T1000 (cell line): Measurements from ENCODE around the gene ACOX3.
A peak's percentile ranks its signal among the peaks of the same experiment; 100 is the strongest.
"Not testable (repeated sequence)": the region's sequence is repeated elsewhere in the genome, so short reads cannot be mapped to it uniquely, and the experiment has no call there.

Experiments
- DNase-seq: peaks from one replicate; lab custom pipeline; 2025; ENCODE audit warnings: mixed read lengths; lab: John Stamatoyannopoulos, UW

The ACOX3 gene

DNA sequence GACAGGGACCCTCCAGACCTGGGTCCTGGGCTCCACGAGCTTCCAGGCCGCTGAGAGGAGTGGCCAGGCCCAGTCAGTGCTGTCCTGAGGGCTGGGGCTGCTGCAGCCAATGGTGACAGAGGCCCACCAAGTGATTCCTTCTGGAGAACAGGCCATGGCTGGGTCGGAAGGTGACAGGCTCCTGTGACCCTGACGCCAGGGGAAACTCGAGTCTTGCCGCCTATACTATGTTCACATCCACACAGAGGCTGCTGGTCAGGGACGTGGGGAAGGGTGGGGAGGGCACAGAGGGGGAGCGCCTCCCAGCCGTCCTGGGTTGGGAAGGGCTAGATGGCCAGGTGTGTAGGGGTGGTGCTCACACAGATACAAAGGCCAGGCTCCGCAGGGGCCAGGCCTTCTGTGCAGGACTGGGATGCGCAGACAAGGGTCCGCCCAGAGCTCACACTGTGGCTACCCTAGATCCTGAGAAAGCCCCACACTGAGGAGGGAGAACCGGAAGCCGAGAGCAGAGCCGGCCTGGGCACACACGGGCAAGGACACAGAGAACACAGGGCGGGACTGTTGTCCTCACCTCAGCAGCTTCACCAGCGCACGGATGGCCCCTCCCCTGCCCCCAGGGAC, 89.6 kb downstream of the ACOX3 start:
- DNase-seq: no peak

- no peak for DNase-seq
Observed at GRCh38 chr4:8350352-8350751, 90.2 kb downstream of the ACOX3 start.

DNA sequence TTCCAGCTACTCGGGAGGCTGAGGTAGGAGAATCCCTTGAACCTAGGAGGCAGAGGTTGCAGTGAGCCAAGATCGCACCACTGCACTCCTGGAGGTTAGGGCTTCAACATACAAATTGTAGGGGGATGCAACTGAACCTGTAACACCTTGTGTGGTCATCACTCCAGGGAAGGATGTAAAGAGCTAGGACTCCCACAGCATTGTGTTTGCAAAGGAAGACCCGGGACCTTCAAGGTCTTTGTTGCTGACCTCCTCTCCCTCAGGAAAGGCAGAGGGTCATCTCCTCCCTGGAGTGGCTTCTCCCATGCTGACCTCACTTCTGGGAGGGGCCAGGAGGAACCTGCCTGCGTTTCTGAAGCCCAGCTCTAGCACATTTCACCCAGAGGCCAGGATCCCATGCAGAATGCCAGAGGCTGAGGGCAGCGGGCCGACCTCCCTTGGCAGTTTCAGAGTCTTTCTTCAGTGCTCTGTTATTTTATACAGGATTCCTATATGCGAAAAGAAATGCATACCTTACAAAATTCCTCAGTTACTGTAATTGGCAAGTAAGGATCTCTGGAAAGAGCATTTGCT, 90.8 kb downstream of the ACOX3 start:
- DNase-seq: no peak

DNA sequence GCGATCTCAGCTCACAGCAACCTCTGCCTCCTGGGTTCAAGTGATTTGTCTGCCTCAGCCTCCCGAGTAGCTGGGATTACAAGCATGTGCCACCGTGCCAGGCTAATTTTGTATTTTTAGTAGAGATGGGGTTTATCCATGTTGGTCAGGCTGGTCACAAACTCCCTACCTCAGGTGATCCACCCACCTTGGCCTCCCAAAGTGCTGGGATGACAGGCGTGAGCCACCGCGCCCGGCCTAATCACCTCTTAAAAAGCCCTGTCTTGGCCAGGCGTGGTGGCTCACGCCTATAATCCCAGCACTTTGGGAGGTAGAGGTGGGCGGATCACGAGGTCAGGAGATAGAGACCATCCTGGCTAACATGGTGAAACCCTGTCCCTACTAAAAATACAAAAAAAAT, 91.3 kb downstream of the ACOX3 start:
- DNase-seq: not testable (repeated sequence)

DNA sequence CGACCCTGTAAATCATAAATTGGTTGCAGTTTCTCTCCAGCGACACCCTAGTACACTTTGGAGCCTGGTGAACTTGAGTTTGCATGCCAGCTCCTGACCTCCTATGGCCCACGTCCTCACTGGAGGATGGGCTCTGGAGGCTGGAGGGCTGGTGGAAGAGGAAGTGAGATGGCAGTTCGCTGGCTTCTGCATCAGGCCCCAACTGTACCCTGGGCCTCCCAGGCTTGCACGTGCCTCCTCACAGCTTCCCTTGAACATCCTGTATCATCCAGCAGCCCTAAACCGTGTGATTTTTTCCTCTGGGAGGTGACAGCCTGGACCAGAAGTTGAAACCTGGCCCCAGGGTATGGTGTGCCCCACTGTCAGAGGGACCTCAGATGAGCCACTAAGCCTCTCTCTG, 92.5 kb downstream of the ACOX3 start:
- DNase-seq: no peak

DNA sequence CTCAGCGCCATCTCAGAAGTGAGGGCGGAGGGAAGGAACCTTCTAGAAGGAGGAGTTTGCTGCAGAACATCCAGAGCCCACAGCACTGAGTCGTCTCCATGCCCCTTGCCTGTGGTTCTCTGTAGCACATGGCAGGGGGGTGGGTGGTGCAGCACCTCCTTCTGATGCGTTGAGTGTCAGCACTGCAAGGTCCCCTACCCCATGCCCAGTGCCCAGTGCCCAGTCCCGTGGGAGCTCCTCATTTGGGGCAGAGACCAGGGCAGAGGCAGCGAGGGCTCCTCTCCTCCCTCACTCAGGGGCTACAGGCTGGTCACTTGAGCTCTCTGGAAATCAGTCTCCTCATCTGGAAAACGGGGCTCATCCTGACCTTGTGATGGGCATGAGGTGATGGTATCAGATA, 92.9 kb downstream of the ACOX3 start:
- DNase-seq: no peak

GRCh38 chr4:8346838-8347605, 93.5 kb downstream of the ACOX3 start:
- DNase-seq: no peak

DNA sequence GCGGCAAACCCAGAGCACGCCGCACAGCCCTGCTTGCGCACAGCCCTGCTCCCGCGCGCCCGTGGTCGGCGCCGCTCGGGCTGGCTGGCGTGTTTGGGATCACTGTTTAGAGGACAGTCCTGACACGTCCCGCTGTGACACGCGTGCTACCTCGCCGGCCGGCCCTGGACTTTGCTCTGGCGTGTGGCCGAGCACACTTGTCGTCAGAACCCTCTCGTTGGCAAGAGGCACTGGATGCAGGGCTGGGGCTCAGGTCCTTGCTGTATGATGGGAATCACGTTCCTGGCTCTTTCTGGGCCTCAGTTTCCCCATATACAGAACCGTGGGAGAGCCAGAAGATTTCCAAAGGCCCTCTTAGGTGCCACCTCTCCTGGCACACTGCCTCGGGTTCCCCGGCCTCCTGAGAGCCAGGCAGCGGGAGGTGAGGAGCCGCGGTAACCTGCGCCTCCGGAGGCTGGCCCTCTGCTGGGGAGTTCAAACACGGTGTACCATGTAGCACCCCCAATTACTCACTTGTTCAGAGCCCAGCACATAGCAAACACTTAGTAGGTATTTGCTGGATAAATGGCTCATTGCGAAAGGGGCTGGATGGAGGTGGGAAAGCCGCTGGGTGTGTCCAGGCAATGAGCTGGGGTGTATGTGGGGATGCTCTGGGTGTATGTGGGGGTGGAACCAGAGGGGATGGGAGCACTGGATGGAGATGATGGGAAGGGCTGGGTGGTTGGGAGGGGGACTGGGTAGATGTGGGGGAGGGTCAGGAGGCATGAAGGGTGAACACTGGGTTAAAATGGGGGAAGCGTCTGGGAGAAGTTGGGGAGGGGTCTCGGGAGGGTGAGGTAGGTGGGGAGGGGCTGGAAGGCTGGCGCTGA, 94.3 kb downstream of the ACOX3 start:
- no peak for DNase-seq

GRCh38 chr4:8345053-8345945, 95.2 kb downstream of the ACOX3 start:
- DNase-seq: no peak

GRCh38 chr4:8344377-8344776, 96.1 kb downstream of the ACOX3 start:
- DNase-seq: no peak

DNA sequence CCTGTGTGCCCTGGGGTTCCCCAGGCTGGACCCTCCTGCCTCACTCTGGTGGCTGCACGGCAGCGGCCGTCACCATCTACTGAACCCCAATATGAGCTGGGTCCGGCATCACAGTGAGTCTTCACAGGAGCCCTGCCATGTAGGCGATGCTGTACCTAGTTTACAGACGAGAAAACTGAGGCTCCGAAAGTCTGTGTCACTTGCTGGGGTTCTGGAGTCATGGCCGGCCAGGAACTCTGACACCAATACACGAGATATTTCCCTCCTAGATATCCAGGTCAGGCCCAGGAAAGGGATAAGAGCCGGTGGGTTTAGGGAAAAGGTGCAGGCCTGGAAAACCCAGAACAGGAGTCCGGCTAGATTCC, 96.6 kb downstream of the ACOX3 start:
- no peak for DNase-seq

DNA sequence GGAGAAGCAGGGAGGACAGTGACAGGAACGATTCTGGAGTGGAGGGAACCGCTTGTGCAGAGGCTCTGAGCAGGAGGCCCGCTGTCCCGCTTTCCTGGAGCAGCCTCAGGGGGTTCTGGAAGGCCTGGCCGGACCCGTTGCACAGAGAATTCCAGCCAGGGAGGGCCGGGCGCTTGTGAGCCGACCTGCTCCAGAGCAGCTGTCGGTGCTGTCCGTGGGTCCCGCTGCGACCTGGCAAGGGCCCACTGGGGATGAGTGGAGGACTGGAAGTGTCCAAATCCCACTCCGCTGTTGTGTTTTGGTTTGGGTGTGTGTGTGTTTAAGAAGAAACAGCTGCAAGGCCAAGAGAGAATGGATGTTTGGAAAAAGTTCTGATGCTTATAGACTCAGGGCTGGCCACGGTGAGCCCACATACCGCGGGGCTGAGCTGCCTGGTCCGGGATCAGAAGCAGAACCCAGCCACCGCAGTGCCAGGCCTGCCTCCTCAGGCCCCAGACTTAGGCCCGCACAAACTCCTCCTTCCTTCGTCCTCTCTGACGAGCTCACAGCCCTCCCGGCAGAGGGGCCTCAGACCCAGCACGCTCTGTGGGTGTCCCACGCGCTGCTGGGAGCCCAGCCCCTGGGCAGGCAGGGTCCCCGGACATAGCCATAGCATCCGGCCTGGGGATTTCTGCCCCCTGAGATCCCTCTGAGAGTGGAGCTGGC, 97.1 kb downstream of the ACOX3 start:
- no peak for DNase-seq

DNA sequence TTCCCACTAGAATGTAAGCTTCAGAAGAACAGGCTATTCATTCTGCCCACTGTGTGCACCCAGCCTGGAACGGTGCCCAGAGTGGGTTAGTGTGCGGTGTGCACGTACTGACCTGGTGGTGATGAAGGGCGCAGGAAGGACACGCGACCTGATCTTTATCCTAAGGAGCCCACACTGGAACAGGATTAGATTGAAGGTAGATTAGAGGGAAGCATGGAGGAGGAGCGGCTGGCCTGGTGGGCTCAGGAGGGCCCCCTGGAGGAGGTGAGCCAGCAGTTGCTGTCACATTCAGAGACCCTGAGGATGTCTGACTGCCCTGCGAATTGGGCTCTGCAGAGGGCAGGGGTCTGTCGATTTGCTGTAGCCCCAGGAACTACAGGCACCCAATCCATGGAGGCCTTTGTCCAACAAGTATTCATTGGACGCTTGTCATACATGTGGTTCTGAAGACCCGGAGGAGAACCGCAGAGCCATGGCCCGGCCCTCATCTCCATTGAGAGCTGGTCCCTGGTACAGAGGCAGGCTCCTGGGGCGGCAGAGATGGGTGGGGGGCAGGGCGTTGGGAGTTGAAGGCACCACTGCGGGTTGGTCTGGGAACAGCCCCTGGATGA, 97.8 kb downstream of the ACOX3 start:
- DNase-seq: no peak

GRCh38 chr4:8341691-8342090, 98.8 kb downstream of the ACOX3 start:
- no peak for DNase-seq

DNA sequence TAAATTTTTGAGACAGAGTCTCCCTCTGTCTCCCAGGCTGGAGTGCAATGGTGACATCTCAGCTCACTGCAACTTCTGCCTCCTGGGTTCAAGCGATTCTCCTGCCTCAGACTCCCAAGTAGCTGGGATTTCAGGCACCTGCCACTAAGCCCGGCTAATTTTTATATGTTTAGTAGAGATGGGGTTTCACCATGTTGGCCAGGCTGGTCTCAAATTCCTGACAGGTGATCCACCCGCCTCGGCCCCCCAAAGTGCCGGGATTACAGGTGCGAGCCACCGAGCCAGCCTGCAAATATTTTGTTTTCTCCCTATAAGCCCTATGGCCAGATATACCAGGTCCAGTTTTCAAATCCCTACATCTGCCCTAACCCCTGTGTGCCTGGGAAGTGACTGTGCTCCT, 99.2 kb downstream of the ACOX3 start:
- DNase-seq: not testable (repeated sequence)

GRCh38 chr4:8340781-8341241, 99.7 kb downstream of the ACOX3 start:
- no peak for DNase-seq

- DNase-seq: no peak
Observed at GRCh38 chr4:8338351-8338961, 102.1 kb downstream of the ACOX3 start.

DNA sequence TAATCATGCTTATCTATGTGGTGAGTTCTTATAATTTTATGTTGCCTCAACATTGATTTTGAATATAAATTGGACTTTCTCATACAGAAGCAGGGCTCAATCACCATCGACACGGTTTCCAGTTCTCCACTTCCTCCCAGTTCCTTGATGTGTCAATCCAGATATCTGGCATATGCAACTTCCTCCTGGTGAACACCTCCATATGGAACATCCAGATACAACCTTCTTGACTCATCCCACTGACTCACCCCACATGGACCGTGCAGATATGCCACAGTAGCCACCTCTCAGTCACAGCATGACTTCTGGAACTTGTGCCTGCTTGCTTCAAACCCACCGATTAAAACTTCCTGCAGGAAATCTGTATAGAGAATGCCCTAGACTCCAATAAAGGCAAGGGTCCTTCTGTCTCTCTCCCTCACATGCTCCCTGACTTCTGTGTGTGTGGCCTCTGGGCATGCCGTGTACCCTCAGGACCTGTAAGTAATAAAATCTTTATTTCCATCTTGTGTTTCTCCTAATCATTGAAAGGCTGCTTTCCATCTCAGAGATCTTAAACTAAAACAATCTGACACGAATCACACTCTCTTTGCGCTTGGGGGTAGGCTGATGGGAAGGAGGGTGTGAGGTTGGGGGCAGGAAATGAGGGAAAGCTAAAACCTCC, 104.0 kb downstream of the ACOX3 start:
- DNase-seq: peak; percentile 13

- DNase-seq: no peak
Observed at GRCh38 chr4:8335848-8336247, 104.7 kb downstream of the ACOX3 start.
